H1 (cell line): ENCODE measurements around the gene ACSL3. TPM values are rescaled to one million over a fixed set of nuclear protein-coding genes. Genes with fewer than 3 reads are reported as not detected.

ENCODE experiments used
- CTCF ChIA-PET: fragments of 300-600 bp; sonication (Branson Sonifier 250); formaldehyde crosslinking; loops from one replicate; lab custom pipeline; 2021; ENCODE audit not compliant: partially characterized antibody; lab: Charles Lee
- POLR2A ChIA-PET: fragments of 300-600 bp; sonication (Branson Sonifier 250); formaldehyde crosslinking; loops from one replicate; lab custom pipeline; 2021; ENCODE audit warnings: inconsistent platforms; ENCODE audit not compliant: partially characterized antibody; lab: Charles Lee
- DNase-seq, 2 experiments: peaks; one replicate each; pipeline versions ENCODE4 v3.0.0 to v3.0.0-alpha.2; 2010 to 2022; ENCODE audit warnings: low spot score in 2 of 2, low read depth in 1 of 2, mixed read lengths in 1 of 2
- FAIRE-seq: peaks from 2 replicates; lab custom pipeline; 2011; peaks lifted over from hg19 to GRCh38; lab: Jason Lieb, UNC
- H2AFZ ChIP-seq: 2 replicates; pipeline ENCODE4 v1.8.1; 2012; ENCODE audit warnings: low read length, inconsistent platforms
- H2AK5ac ChIP-seq: 2 replicates; pipeline ENCODE4 v1.6.1; 2013; ENCODE audit warnings: low read depth, low read length
- H2BK120ac ChIP-seq: replicated peaks from 2 replicates; pipeline ENCODE3; 2013; ENCODE audit warnings: low read depth, low read length, inconsistent platforms
- H2BK12ac ChIP-seq: 2 replicates; pipeline ENCODE4 v1.6.1; 2013; ENCODE audit warnings: low read depth, low read length
- H2BK15ac ChIP-seq: 2 replicates; pipeline ENCODE4 v1.6.1; 2013; ENCODE audit warnings: low read length
- H2BK20ac ChIP-seq: 2 replicates; pipeline ENCODE4 v1.6.1; 2013; ENCODE audit warnings: low read length
- H2BK5ac ChIP-seq: 2 replicates; pipeline ENCODE4 v1.6.1; 2013; ENCODE audit warnings: low read depth, low read length
- H3K14ac ChIP-seq: 2 replicates; pipeline ENCODE4 v1.6.1; 2013; ENCODE audit warnings: inconsistent platforms; ENCODE audit not compliant: insufficient read length
- H3K18ac ChIP-seq: 2 replicates; pipeline ENCODE4 v1.6.1; 2013; ENCODE audit warnings: low read length; ENCODE audit errors: extremely low read depth
- H3K23ac ChIP-seq: 2 replicates; pipeline ENCODE4 v1.6.1; 2013; ENCODE audit warnings: inconsistent platforms; ENCODE audit not compliant: insufficient read length
- H3K23me2 ChIP-seq: 2 replicates; pipeline ENCODE4 v1.6.1; 2013; ENCODE audit warnings: low read depth, low read length
- H3K27ac ChIP-seq: 2 replicates; pipeline ENCODE4 v1.6.1; 2011; ENCODE audit warnings: low read depth, low read length, inconsistent platforms
- H3K27me3 ChIP-seq, 4 experiments: replicated peaks in 1 of 4; 1 replicate in 1 of 4; 2 replicates in 3 of 4; pipeline versions ENCODE4 v1.6.1 to v1.8.1; 2011 to 2013; ENCODE audit warnings: low read length in 3 of 4, mild to moderate bottlenecking in 3 of 4, inconsistent platforms in 2 of 4, mixed read lengths in 2 of 4, moderate library complexity in 1 of 4; ENCODE audit not compliant: control insufficient read depth in 3 of 4, insufficient read depth in 3 of 4; ENCODE audit errors: extremely low read depth in 1 of 4
- H3K36me3 ChIP-seq, 4 experiments: 2 replicates each; pipeline versions ENCODE4 v1.6.1 to v1.8.1; 2011 to 2013; ENCODE audit warnings: mild to moderate bottlenecking in 4 of 4, low read length in 3 of 4, moderate library complexity in 2 of 4, control low read depth in 1 of 4, inconsistent platforms in 1 of 4; ENCODE audit not compliant: insufficient read depth in 4 of 4, control insufficient read depth in 2 of 4
- H3K4ac ChIP-seq: replicated peaks from 2 replicates; pipeline ENCODE3; 2013; ENCODE audit warnings: low read length, low read depth, mixed read lengths, inconsistent platforms; ENCODE audit not compliant: insufficient read length
- H3K4me1 ChIP-seq, 4 experiments: replicated peaks in 1 of 4; 1 replicate in 1 of 4; 2 replicates in 3 of 4; pipeline versions ENCODE4 v1.6.1 to v1.8.1; 2011 to 2013; ENCODE audit warnings: low read length in 3 of 4, inconsistent platforms in 2 of 4, mixed read lengths in 1 of 4; ENCODE audit not compliant: insufficient read depth in 4 of 4, control insufficient read depth in 3 of 4
- H3K4me2 ChIP-seq, 2 experiments: 2 replicates each; pipeline versions ENCODE4 v1.6.1 to v1.8.1; 2011 to 2013; ENCODE audit warnings: low read depth in 2 of 2, low read length in 2 of 2, control low read depth in 1 of 2, inconsistent platforms in 1 of 2, mild to moderate bottlenecking in 1 of 2; ENCODE audit not compliant: insufficient read depth in 1 of 2
- H3K4me3 ChIP-seq, 4 experiments: fragments of 200-600, 300-600 bp in 1 of 4; sonication (generic), shearing (Covaris generic), sonication (Bioruptor Twin) in 1 of 4; 2 replicates each; pipeline versions ENCODE4 v1.5.1 to v1.8.1; 2011 to 2016; ENCODE audit warnings: low read length in 4 of 4, low read depth in 3 of 4, control low read depth in 2 of 4, inconsistent platforms in 2 of 4, mild to moderate bottlenecking in 2 of 4, mixed read lengths in 1 of 4, moderate library complexity in 1 of 4; ENCODE audit not compliant: insufficient read depth in 2 of 4; ENCODE audit errors: extremely low read depth in 1 of 4
- H3K56ac ChIP-seq: replicated peaks from 2 replicates; pipeline ENCODE3; 2013; ENCODE audit warnings: low read depth, mild to moderate bottlenecking, mixed read lengths, low read length, inconsistent platforms; ENCODE audit not compliant: insufficient read length
- H3K79me1 ChIP-seq: 2 replicates; pipeline ENCODE4 v1.6.1; 2013; ENCODE audit warnings: low read depth, low read length, control low read depth
- H3K79me2 ChIP-seq, 2 experiments: 2 replicates each; pipeline versions ENCODE4 v1.6.1 to v1.8.1; 2012 to 2013; ENCODE audit warnings: low read length in 2 of 2, mild to moderate bottlenecking in 2 of 2, inconsistent platforms in 1 of 2; ENCODE audit not compliant: insufficient read depth in 2 of 2, control insufficient read depth in 1 of 2
- H3K9ac ChIP-seq, 4 experiments: replicated peaks in 1 of 4; 1 replicate in 1 of 4; 2 replicates in 3 of 4; pipeline versions ENCODE4 v1.6.1 to v1.8.1; 2011 to 2013; ENCODE audit warnings: low read depth in 3 of 4, low read length in 3 of 4, control low read depth in 2 of 4, mild to moderate bottlenecking in 2 of 4, moderate library complexity in 2 of 4, inconsistent platforms in 1 of 4; ENCODE audit errors: extremely low read depth in 1 of 4
- H3K9me3 ChIP-seq, 2 experiments: 2 replicates each; pipeline versions ENCODE4 v1.6.1 to v1.8.1; 2012 to 2013; ENCODE audit warnings: mild to moderate bottlenecking in 2 of 2, moderate library complexity in 2 of 2, control low read depth in 1 of 2, inconsistent platforms in 1 of 2, low read depth in 1 of 2, low read length in 1 of 2, mixed read lengths in 1 of 2; ENCODE audit not compliant: insufficient read depth in 2 of 2
- H4K20me1 ChIP-seq, 2 experiments: replicated peaks in 1 of 2; 2 replicates each; pipeline versions ENCODE3 to v1.8.1; 2011 to 2013; ENCODE audit warnings: inconsistent platforms in 2 of 2, low read length in 2 of 2, mild to moderate bottlenecking in 1 of 2; ENCODE audit not compliant: insufficient read depth in 2 of 2, control insufficient read depth in 1 of 2
- H4K5ac ChIP-seq: 2 replicates; pipeline ENCODE4 v1.6.1; 2013; ENCODE audit warnings: low read length, low read depth, mixed read lengths, inconsistent platforms; ENCODE audit not compliant: insufficient read length
- H4K8ac ChIP-seq: 2 replicates; pipeline ENCODE4 v1.8.0; 2013; ENCODE audit warnings: mild to moderate bottlenecking, moderate library complexity, low read length, inconsistent platforms; ENCODE audit not compliant: insufficient read depth; ENCODE audit errors: extremely low read depth
- H4K91ac ChIP-seq: replicated peaks from 2 replicates; pipeline ENCODE3; 2013; ENCODE audit warnings: low read length, mixed read lengths, inconsistent platforms; ENCODE audit not compliant: insufficient read length
- ASH2L ChIP-seq: fragments of 200-600, 300-600 bp; sonication (generic); IDR thresholded peaks from one replicate; pipeline ENCODE4 v1.7.1; 2017; ENCODE audit warnings: low read length
- CBX5 ChIP-seq: fragments of 300-800, 300-1000 bp; sonication (generic); IDR thresholded peaks from 2 replicates; pipeline ENCODE4 v1.7.1; 2016; ENCODE audit warnings: antibody characterized with exemption, low read length, low read depth
- CEBPB ChIP-seq: IDR thresholded peaks from 2 replicates; pipeline ENCODE4 v1.6.1; 2012; ENCODE audit warnings: low read depth, low read length
- CHD2 ChIP-seq: IDR thresholded peaks from 2 replicates; pipeline ENCODE4 v1.6.1; 2012; ENCODE audit warnings: low read length, improper control_type of control experiment
- CREB1 ChIP-seq: IDR thresholded peaks from 2 replicates; pipeline ENCODE4 v1.6.1; 2012; ENCODE audit warnings: inconsistent platforms
- SIRT6 ChIP-seq: IDR thresholded peaks from one replicate; pipeline ENCODE4 v1.7.1; 2012; ENCODE audit warnings: low read length, inconsistent platforms
- polyA plus RNA-seq, 7 experiments: library from polyadenylated mRNA; depleted of rRNA in 3 of 7; stranded (reverse) in 5 of 7; unstranded in 2 of 7; fragments of >200 nt in 5 of 7; fragments of 200-250 nt in 2 of 7; gene quantifications; 1 replicate in 5 of 7; 2 replicates in 1 of 7; 4 replicates in 1 of 7; pipeline versions ENCODE4 v1.2.1 to v1.2.3, GENCODE V29; 2011 to 2013; ENCODE audit warnings: missing spikeins in 2 of 7, mixed read lengths in 2 of 7
- total RNA-seq: library from RNA; stranded (reverse); fragmentation: NEBNext Ultra II Directional; extraction: Animal tissue kit (Norgen Biotek cat#: 25700); gene quantifications from 2 replicates; pipeline ENCODE4 v1.2.1, GENCODE V29; 2021
- TF ChIP-seq, protein P1 (sequence below), 3 experiments: IDR thresholded peaks; 1 replicate in 2 of 3; 2 replicates in 1 of 3; pipeline versions ENCODE4 v1.5.1 to v1.6.1; 2011; ENCODE audit warnings: low read length in 3 of 3, mild to moderate bottlenecking in 3 of 3, inconsistent platforms in 2 of 3, low read depth in 1 of 3, moderate library complexity in 1 of 3; ENCODE audit not compliant: insufficient read depth in 1 of 3; ENCODE audit errors: control extremely low read depth in 1 of 3

Gene ACSL3
- total and polyA plus RNA-seq, 2 of the 8 experiments (the other 6 are each of a cell fraction or from before 2014, with no cell fraction given), result 37.5 to 98.1 TPM

DNA sequence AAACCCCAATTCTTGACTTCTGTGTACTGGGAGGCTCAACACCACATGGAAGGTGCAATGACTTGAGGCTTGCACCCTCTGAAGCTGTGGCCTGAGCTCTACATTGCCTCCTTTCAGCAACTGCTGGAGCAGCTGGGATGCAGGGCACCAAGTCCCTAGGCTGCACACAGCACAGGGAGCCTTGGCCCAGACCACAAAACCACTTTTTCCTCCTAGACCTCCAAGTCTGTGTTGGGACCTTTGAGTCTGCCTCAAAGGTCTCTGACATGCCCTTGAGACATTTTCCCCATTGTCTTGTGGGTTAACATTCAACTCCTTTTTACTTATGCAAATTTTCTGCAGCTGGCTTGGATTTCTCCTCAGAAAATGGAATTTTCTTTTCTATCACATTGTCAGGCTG is 128.6 kb downstream of the ACSL3 start:
- H3K27me3 ChIP-seq, result peaks cover 0 to 1% (median 0%) of the 10 kb centered on the region in 4 experiments; a peak in 1 of 7 replicates
- ChIA-PET POLR2A (no interaction called here), CTCF (interaction anchor here (1.6 kb wide), 1 partner anchor 17 kb away, joined by 4 read pairs; no protein-coding TSS in a partner anchor)
- TF ChIP-seq, protein P1, sequence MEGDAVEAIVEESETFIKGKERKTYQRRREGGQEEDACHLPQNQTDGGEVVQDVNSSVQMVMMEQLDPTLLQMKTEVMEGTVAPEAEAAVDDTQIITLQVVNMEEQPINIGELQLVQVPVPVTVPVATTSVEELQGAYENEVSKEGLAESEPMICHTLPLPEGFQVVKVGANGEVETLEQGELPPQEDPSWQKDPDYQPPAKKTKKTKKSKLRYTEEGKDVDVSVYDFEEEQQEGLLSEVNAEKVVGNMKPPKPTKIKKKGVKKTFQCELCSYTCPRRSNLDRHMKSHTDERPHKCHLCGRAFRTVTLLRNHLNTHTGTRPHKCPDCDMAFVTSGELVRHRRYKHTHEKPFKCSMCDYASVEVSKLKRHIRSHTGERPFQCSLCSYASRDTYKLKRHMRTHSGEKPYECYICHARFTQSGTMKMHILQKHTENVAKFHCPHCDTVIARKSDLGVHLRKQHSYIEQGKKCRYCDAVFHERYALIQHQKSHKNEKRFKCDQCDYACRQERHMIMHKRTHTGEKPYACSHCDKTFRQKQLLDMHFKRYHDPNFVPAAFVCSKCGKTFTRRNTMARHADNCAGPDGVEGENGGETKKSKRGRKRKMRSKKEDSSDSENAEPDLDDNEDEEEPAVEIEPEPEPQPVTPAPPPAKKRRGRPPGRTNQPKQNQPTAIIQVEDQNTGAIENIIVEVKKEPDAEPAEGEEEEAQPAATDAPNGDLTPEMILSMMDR (IDR thresholded peaks at IDR 0.05; ENCODE audit: control extremely low read depth in 1 of 3, insufficient read depth in 1 of 3, low read depth in 1 of 3, low read length in 3 of 3), result no peak
- TF ChIP-seq CHD2, result no peak
- no peak for TF ChIP-seq CBX5
- TF ChIP-seq SIRT6, result no peak
- no peak for TF ChIP-seq CREB1
- TF ChIP-seq ASH2L, result no peak
- TF ChIP-seq CEBPB, result no peak
- TF ChIP-seq, all 59 proteins: peak for 0
- Histone ChIP-seq H2BK20ac (no peak overlapping the region), H3K9me3 (peaks cover 8 to 15% of the 10 kb centered on the region in 2 experiments), H3K4ac (no peak overlapping the region), H3K4me2 (no peak overlapping the region), H3K23me2 (no peaks in the 10 kb centered on the region), H2AFZ (no peak overlapping the region), H3K4me1 (no peaks in the 10 kb centered on the region), H2BK5ac (no peak overlapping the region), H4K91ac (no peak overlapping the region), H3K18ac (no peak overlapping the region), H4K20me1 (no peaks in the 10 kb centered on the region), H3K36me3 (no peaks in the 10 kb centered on the region), H4K8ac (no peak overlapping the region), H3K14ac (no peak overlapping the region), H3K79me2 (no peaks in the 10 kb centered on the region), H2BK12ac (no peak overlapping the region), H2BK120ac (no peak overlapping the region), H3K4me3 (no peak overlapping the region), H2AK5ac (no peak overlapping the region), H3K27ac (no peak overlapping the region), H3K56ac (no peak overlapping the region), H3K79me1 (no peaks in the 10 kb centered on the region), H2BK15ac (no peak overlapping the region), H4K5ac (no peak overlapping the region), H3K9ac (no peak overlapping the region), H3K23ac (no peak overlapping the region)
- DNase-seq (no peak), FAIRE-seq (no peak)
